Measurements from ENCODE around the gene TAL1.

TAL1 gene

DNA sequence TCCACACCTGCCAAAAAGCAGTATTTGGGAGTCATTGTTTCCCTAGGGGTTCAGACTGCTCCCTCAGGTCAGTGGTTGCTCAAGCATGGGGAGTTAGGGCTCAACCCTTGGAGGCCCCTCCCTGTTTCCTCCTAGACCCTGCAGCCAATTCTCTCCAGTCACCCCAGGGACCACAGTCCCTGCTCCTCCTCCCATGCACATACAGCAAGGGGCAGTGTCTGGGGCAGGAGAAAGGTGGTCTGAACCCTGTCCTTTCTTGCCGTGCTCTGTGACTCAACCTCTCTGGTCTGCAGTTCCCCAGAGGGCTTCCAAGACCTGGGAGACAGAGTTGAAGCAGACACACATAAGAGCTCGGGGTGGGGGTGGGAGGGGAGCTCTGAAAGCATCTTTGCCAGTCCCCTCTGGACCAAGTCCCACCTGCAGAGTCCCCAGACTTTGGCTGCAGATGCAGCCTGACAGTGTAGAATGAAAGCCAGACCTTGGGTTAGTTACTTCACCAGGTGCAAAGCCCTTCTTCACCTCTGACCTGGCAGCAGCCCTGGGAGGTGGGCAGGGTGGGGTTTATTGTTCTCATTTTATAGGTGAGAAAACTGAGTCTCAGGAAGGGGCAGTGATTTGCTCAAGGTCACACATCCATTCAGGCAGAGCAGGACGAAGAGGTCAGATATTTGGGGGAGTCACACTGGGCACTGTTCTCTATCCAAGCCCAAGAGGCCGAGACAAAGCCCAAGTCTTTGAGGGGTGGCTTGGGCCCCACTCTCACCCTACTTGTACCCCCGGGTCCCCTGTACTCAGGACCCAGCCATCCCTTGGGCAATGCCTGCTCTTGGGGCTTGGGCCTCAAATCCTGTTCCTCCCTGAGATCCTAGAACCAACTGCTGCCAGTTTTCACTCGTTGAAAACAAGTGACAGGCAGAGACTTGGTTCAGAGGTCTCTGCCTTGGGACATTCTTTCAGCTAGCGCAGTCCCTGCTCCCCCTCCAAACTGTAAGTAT lies 42.9 kb downstream of the TAL1 start:
- no peak overlapping the region for H3K27ac ChIP-seq (ENCODE audit: low read depth, low read length)
- H3K36me3 ChIP-seq (ENCODE audit: control insufficient read depth, insufficient read depth, low read length) = no peaks in the 10 kb centered on the region
- no peak overlapping the region for H3K9ac ChIP-seq (ENCODE audit: low read length)
- no peaks in the 10 kb centered on the region for H3K4me1 ChIP-seq (ENCODE audit: control insufficient read depth, insufficient read depth, low read length)
- H3K4me3 ChIP-seq (ENCODE audit: low read length) = peak overlapping the region; percentile 26
- H3K27me3 ChIP-seq (ENCODE audit: control insufficient read depth, insufficient read depth, low read length) = no peaks in the 10 kb centered on the region

DNA sequence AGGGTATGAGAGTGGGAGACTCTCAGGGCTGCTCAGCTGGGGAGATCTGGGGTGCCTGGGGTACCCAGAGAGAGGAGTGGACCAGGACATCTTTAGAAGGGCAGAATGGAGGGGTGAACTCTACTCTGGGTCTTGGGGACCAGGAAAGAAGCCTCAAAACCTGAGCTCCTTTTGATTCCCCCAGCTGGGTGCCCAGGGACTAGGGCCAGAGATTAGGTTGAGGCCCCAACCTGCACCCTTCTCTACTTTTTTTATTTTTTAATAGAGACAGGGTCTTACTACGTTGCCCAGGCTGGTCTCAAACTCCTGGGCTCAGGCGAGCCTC lies 44.1 kb downstream of the TAL1 start:
- Histone ChIP-seq H3K27ac (ENCODE audit: low read depth, low read length) (no peak overlapping the region), H3K4me3 (ENCODE audit: low read length) (no peak overlapping the region), H3K4me1 (ENCODE audit: control insufficient read depth, insufficient read depth, low read length) (no peaks in the 10 kb centered on the region), H3K9ac (ENCODE audit: low read length) (no peak overlapping the region), H3K36me3 (ENCODE audit: control insufficient read depth, insufficient read depth, low read length) (no peaks in the 10 kb centered on the region), H3K27me3 (ENCODE audit: control insufficient read depth, insufficient read depth, low read length) (no peaks in the 10 kb centered on the region)

GRCh38 chr1:47187231-47187925 lies 44.6 kb downstream of the TAL1 start:
- no peak overlapping the region for H3K4me3 ChIP-seq (ENCODE audit: low read length)
- no peak overlapping the region for H3K27ac ChIP-seq (ENCODE audit: low read depth, low read length)
- H3K4me1 ChIP-seq (ENCODE audit: control insufficient read depth, insufficient read depth, low read length) = no peaks in the 10 kb centered on the region
- no peaks in the 10 kb centered on the region for H3K27me3 ChIP-seq (ENCODE audit: control insufficient read depth, insufficient read depth, low read length)
- no peak overlapping the region for H3K9ac ChIP-seq (ENCODE audit: low read length)
- H3K36me3 ChIP-seq (ENCODE audit: control insufficient read depth, insufficient read depth, low read length) = no peaks in the 10 kb centered on the region

- H3K27me3 ChIP-seq (ENCODE audit: control insufficient read depth, insufficient read depth, low read length) = no peaks in the 10 kb centered on the region
- no peak overlapping the region for H3K4me3 ChIP-seq (ENCODE audit: low read length)
- no peak overlapping the region for H3K27ac ChIP-seq (ENCODE audit: low read depth, low read length)
- no peak overlapping the region for H3K9ac ChIP-seq (ENCODE audit: low read length)
- H3K36me3 ChIP-seq (ENCODE audit: control insufficient read depth, insufficient read depth, low read length) = no peaks in the 10 kb centered on the region
- H3K4me1 ChIP-seq (ENCODE audit: control insufficient read depth, insufficient read depth, low read length) = no peaks in the 10 kb centered on the region
Measured at GRCh38 chr1:47186267-47187185, 45.5 kb downstream of the TAL1 start.

- Histone ChIP-seq H3K4me3 (ENCODE audit: low read length) (no peak overlapping the region), H3K4me1 (ENCODE audit: control insufficient read depth, insufficient read depth, low read length) (peaks cover under 1% of the 10 kb centered on the region), H3K9ac (ENCODE audit: low read length) (no peak overlapping the region), H3K27me3 (ENCODE audit: control insufficient read depth, insufficient read depth, low read length) (no peaks in the 10 kb centered on the region), H3K36me3 (ENCODE audit: control insufficient read depth, insufficient read depth, low read length) (no peaks in the 10 kb centered on the region), H3K27ac (ENCODE audit: low read depth, low read length) (no peak overlapping the region)
Measured at GRCh38 chr1:47184822-47185677, 47.0 kb downstream of the TAL1 start.

- Histone ChIP-seq H3K27me3 (ENCODE audit: control insufficient read depth, insufficient read depth, low read length) (no peaks in the 10 kb centered on the region), H3K4me3 (ENCODE audit: low read length) (no peak overlapping the region), H3K27ac (ENCODE audit: low read depth, low read length) (no peak overlapping the region), H3K9ac (ENCODE audit: low read length) (no peak overlapping the region), H3K4me1 (ENCODE audit: control insufficient read depth, insufficient read depth, low read length) (peaks cover 9% of the 10 kb centered on the region), H3K36me3 (ENCODE audit: control insufficient read depth, insufficient read depth, low read length) (no peaks in the 10 kb centered on the region)
Measured at GRCh38 chr1:47184090-47184821, 47.8 kb downstream of the TAL1 start.

GRCh38 chr1:47183308-47184089 lies 48.5 kb downstream of the TAL1 start:
- Histone ChIP-seq H3K36me3 (ENCODE audit: control insufficient read depth, insufficient read depth, low read length) (no peaks in the 10 kb centered on the region), H3K9ac (ENCODE audit: low read length) (no peak overlapping the region), H3K4me3 (ENCODE audit: low read length) (no peak overlapping the region), H3K4me1 (ENCODE audit: control insufficient read depth, insufficient read depth, low read length) (peaks cover 10% of the 10 kb centered on the region), H3K27ac (ENCODE audit: low read depth, low read length) (no peak overlapping the region), H3K27me3 (ENCODE audit: control insufficient read depth, insufficient read depth, low read length) (no peaks in the 10 kb centered on the region)

DNA sequence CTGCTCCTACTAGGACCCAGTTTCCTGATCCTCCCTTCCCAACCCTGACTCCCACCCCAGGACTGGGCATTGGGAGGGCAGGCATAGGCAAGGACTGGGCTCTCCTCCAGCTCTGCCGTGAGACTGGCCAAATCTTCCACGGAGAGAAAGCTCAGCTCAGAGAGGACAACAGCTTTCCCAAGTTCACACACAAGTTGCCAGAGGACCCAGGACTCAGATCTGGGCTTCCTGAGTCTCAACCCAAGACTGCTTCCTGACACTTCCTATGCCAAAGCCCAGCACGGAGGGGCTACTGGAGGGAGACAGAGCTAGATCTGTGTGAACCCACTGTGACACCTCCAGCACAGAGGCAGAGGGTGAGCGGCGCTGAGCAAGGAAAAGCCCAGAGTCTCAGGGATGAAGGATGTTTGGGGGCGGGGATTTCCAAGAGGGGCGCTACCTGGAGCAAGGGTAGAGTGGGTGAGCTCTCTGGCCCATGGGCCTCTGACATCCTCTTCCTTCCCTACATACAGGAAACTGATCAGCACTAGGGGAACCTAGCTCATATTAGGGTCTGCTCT lies 49.3 kb downstream of the TAL1 start:
- peaks cover 10% of the 10 kb centered on the region for H3K4me1 ChIP-seq (ENCODE audit: control insufficient read depth, insufficient read depth, low read length)
- no peaks in the 10 kb centered on the region for H3K36me3 ChIP-seq (ENCODE audit: control insufficient read depth, insufficient read depth, low read length)
- H3K4me3 ChIP-seq (ENCODE audit: low read length) = no peak overlapping the region
- H3K9ac ChIP-seq (ENCODE audit: low read length) = no peak overlapping the region
- H3K27ac ChIP-seq (ENCODE audit: low read depth, low read length) = no peak overlapping the region
- no peaks in the 10 kb centered on the region for H3K27me3 ChIP-seq (ENCODE audit: control insufficient read depth, insufficient read depth, low read length)

- H3K27ac ChIP-seq (ENCODE audit: low read depth, low read length) = no peak overlapping the region
- peaks cover 10% of the 10 kb centered on the region for H3K4me1 ChIP-seq (ENCODE audit: control insufficient read depth, insufficient read depth, low read length)
- H3K9ac ChIP-seq (ENCODE audit: low read length) = no peak overlapping the region
- H3K4me3 ChIP-seq (ENCODE audit: low read length) = no peak overlapping the region
- no peaks in the 10 kb centered on the region for H3K36me3 ChIP-seq (ENCODE audit: control insufficient read depth, insufficient read depth, low read length)
- H3K27me3 ChIP-seq (ENCODE audit: control insufficient read depth, insufficient read depth, low read length) = no peaks in the 10 kb centered on the region
Measured at GRCh38 chr1:47181955-47182675, 49.9 kb downstream of the TAL1 start.
